BE2C (cell line): ENCODE data around the gene PPL.

Experiments used
- DNase-seq: peaks from one replicate; pipeline ENCODE4 v3.0.0-alpha.2; 2020
- H3K27me3 ChIP-seq: fragments of 250-450 bp; sonication (Bioruptor Pico); 2 replicates; pipeline ENCODE4 v1.5.1; 2020; ENCODE audit warnings: mild to moderate bottlenecking
- H3K36me3 ChIP-seq: fragments of 250-450 bp; sonication (Bioruptor Pico); 2 replicates; pipeline ENCODE4 v1.5.1; 2020; ENCODE audit warnings: mild to moderate bottlenecking
- H3K4me1 ChIP-seq: fragments of 250-450 bp; sonication (Bioruptor Pico); 2 replicates; pipeline ENCODE4 v1.5.1; 2020
- H3K4me3 ChIP-seq: 2 replicates; pipeline ENCODE4 v1.5.1; 2011; ENCODE audit warnings: low read depth, low read length
- H3K9me3 ChIP-seq: fragments of 250-450 bp; sonication (Bioruptor Pico); 2 replicates; pipeline ENCODE4 v1.5.1; 2020
- TF ChIP-seq, protein P1 (sequence below): IDR thresholded peaks from 2 replicates; pipeline ENCODE4 v1.5.1; 2012; ENCODE audit warnings: mild to moderate bottlenecking, low read depth, low read length

PPL gene

DNA sequence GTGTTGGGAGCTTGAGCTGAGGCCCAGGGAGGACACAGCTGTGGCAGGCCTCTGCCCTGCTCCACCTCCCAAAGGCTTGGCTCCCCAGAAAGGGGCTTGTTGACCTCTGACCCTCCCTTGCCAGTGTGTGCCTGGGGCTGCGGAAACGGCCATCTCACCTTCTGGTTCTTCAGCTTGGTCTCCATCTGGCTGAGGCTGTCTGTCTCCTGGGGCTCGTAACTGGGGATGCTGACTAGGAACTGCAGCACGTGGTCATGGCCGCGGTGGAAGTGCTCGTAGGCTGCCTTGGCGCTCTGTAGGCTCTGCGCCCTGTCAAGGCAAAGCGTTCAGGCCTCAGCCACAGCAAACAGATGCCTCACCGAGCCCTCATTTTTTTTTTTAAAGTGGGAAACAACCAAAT lies 46.9 kb downstream of the PPL start:
- Histone ChIP-seq H3K9me3 (no peaks in the 10 kb centered on the region), H3K4me1 (peaks cover 3% of the 10 kb centered on the region), H3K36me3 (peaks cover 8% of the 10 kb centered on the region), H3K27me3 (no peaks in the 10 kb centered on the region), H3K4me3 (no peak overlapping the region)
- TF ChIP-seq, protein P1, sequence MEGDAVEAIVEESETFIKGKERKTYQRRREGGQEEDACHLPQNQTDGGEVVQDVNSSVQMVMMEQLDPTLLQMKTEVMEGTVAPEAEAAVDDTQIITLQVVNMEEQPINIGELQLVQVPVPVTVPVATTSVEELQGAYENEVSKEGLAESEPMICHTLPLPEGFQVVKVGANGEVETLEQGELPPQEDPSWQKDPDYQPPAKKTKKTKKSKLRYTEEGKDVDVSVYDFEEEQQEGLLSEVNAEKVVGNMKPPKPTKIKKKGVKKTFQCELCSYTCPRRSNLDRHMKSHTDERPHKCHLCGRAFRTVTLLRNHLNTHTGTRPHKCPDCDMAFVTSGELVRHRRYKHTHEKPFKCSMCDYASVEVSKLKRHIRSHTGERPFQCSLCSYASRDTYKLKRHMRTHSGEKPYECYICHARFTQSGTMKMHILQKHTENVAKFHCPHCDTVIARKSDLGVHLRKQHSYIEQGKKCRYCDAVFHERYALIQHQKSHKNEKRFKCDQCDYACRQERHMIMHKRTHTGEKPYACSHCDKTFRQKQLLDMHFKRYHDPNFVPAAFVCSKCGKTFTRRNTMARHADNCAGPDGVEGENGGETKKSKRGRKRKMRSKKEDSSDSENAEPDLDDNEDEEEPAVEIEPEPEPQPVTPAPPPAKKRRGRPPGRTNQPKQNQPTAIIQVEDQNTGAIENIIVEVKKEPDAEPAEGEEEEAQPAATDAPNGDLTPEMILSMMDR: no peak
- no peak for DNase-seq

DNA sequence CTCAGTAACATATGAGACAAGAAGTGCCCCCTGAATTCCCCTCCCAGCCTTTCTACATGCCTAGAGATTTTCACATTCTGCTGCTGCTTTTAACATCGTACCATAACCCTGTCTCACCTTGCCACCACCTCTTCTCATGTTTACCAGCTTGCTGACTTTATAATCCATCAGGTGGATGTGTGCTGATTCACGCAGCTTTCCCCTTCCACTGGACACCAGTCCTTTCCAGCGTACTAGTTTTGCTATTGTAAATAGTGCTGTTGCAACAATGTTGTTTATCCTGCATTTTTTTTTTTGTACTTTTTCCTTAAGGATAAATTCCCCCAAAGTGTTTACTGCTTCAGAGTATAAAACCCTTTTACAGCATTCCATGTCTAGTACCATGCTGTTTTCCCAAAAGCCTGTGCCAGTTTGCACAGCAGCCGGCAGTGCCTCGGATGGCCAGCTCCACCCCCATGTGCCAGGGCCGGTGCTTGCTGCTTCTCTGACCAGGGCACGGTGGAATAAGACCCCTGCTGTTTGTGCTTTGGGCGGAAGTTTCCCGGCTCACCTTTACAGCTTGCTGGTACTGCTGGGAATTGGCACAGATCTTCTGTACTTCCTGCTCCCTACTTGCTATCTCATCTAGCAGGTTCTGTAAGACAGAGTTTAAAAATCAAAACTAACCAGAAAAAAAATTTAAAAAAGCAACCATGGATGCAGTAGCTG lies 48.4 kb downstream of the PPL start:
- TF ChIP-seq, protein P1: no peak
- Histone ChIP-seq H3K36me3 (peaks cover 21% of the 10 kb centered on the region), H3K27me3 (no peaks in the 10 kb centered on the region), H3K4me1 (peaks cover 3% of the 10 kb centered on the region), H3K9me3 (no peaks in the 10 kb centered on the region), H3K4me3 (no peak overlapping the region)
- no peak for DNase-seq

DNA sequence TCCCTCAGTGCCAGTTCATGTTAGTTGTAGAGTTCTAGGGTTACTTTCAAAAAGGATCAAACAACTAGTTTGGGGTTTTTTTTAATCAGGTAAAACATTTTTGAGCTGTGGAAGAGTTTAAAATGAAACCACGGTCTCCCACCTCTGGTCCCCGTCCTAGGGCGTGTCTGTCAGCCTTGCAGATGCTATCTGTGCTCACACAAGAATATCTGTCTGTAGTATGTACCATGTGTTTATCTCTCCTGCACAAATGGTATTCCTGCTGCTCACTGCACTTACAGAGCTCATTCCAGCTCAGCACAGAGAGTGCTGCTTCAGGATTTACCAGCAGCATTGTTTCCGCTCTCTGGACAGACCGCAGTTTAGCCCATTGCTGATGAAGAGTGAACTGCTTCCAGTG lies 50.8 kb downstream of the PPL start:
- TF ChIP-seq, protein P1: no peak
- Histone ChIP-seq H3K27me3 (no peaks in the 10 kb centered on the region), H3K36me3 (peaks cover 36% of the 10 kb centered on the region), H3K4me1 (peaks cover 7% of the 10 kb centered on the region), H3K4me3 (no peak overlapping the region), H3K9me3 (no peaks in the 10 kb centered on the region)
- no peak for DNase-seq

DNA sequence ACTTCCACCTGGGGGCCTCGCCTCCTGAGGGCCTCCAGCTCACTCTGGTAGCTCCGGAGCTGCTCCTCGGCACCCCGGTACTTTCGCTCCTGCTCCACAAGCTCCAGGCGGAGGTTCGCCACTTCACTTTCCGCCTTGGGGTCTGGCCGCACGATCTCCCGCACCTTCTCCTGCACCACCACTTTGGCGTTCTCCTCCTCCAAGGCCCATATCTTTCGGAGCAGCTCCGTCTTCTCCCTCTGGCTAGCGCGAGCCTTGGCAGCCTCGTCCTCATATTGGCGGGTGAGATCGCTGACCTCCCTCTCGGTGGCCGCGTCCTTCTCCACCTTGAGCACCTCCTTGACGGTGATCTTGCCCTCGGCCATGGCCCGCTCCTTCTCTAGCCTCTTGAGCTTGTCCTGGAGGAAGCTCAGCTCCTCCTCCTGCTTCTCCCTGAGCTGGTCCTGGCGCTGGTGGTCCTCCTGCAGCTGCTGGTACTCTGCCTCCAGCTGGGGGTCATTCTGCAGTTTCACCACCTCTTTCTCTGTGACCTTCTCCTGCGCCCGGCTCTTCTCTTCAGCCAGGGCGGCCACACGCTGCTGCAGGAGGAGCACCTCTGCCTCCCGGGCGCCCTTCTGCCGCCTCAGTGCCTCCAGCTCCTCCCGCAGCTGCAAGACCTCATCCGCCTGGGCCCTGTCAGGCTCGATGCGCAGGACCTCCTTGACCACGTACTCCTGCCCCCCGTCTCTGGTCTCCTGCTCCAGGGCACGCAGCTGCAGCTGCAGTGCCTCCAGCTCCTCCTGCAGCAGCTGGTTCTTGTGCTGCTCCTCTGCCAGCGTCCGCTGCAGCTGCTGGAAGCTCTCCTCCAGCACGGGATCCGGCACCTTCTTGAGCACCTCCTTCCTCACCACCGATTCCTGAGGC lies 51.7 kb downstream of the PPL start:
- Histone ChIP-seq H3K36me3 (peaks cover 44% of the 10 kb centered on the region), H3K27me3 (no peaks in the 10 kb centered on the region), H3K4me1 (peaks cover 7% of the 10 kb centered on the region), H3K9me3 (no peaks in the 10 kb centered on the region), H3K4me3 (no peak overlapping the region)
- no peak for DNase-seq
- TF ChIP-seq, protein P1: no peak

DNA sequence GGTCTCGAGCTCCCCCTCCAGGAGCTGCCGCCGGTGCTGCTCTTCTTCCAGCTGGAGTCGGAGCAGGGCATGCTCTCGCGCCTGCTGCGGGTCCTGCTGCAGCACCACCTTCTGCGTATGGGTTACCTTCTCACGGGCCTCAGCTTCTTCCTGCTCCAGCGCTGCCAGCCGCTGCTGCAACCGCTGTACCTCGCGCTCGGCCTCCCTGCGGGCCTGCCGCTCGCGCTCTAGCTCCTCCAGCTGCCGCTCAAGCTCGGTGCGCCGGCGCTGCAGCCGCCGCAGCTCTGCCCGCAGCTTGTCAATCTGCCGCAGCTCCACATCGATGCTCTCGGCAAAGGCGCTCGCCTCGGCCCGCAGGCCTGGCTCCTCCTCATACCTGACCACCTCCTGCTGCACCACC lies 52.7 kb downstream of the PPL start:
- TF ChIP-seq, protein P1: no peak
- peaks cover 52% of the 10 kb centered on the region for H3K36me3 ChIP-seq

DNA sequence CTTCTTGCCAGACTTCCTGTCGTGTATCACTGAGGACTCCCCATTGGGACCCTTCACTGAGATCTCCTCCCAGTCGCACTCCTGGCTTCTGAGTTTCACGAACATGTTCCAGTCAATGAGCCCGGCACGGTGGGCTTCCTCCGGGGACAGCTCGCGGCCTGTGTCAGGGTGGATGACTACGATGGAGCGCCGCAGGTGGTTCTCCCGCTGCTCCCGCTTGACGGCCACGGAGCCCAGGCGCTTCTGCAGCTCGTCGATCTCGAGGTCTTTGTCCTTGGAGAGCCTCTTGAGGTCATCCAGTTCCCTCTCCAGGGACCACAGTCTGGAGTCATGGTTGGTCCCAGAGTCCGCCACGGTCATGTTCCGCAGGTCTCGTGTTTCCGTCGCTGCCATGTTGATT lies 53.4 kb downstream of the PPL start:
- Histone ChIP-seq H3K9me3 (no peaks in the 10 kb centered on the region), H3K36me3 (peaks cover 59% of the 10 kb centered on the region), H3K4me3 (no peak overlapping the region), H3K4me1 (peaks cover 7% of the 10 kb centered on the region), H3K27me3 (no peaks in the 10 kb centered on the region)
- DNase-seq: no peak
- TF ChIP-seq, protein P1: no peak

More for the DNA sequence above, 52.7 kb downstream of the PPL start:
- peaks cover 7% of the 10 kb centered on the region for H3K4me1 ChIP-seq
- DNase-seq: no peak
- H3K4me3 ChIP-seq: no peak overlapping the region
- H3K27me3 ChIP-seq: no peaks in the 10 kb centered on the region
- H3K9me3 ChIP-seq: no peaks in the 10 kb centered on the region
